GM12878 (cell line): ENCODE data around the gene UCHL5. TPM values are rescaled to one million over a fixed set of nuclear protein-coding genes. Genes with fewer than 3 reads are reported as not detected.

ENCODE experiments used
- ATAC-seq: fragments of 200-7000 bp; cut with Tn5 transposase; 3 replicates; pipeline ENCODE4 v1.9.1; 2020; ENCODE audit warnings: mild to moderate bottlenecking, moderate library complexity
- BruUV-seq: library from RNA; stranded (reverse); fragments of 400-500 nt; replicated peaks from 2 replicates; lab custom pipeline; 2021; lab: Mats Ljungman, UMichigan
- CTCF ChIA-PET: fragments of 300-600 bp; sonication (Branson Sonifier 250); formaldehyde crosslinking; extraction: SDS; loops from one replicate; lab custom pipeline; 2021; ENCODE audit warnings: inconsistent platforms; lab: Yijun Ruan, JAX
- POLR2A ChIA-PET: fragments of 350-600 bp; formaldehyde crosslinking; extraction: SDS; loops from one replicate; lab custom pipeline; 2021; ENCODE audit warnings: inconsistent platforms; lab: Charles Lee
- RAD21 ChIA-PET: fragments of 300-600 bp; sonication (Branson Sonifier 250); formaldehyde crosslinking; loops from one replicate; lab custom pipeline; 2023; ENCODE audit warnings: antibody characterized with exemption; ENCODE audit not compliant: unreplicated experiment; lab: Charles Lee
- SMC1A ChIA-PET: fragments of 300-600 bp; sonication (Branson Sonifier 250); formaldehyde crosslinking; loops from one replicate; lab custom pipeline; 2023; ENCODE audit not compliant: unreplicated experiment, uncharacterized antibody; lab: Charles Lee
- DNase-seq: peaks from one replicate; pipeline ENCODE4 v3.0.0-alpha.2; 2011; ENCODE audit warnings: low read depth, low spot score
- FAIRE-seq: peaks from 3 replicates; lab custom pipeline; 2011; peaks lifted over from hg19 to GRCh38; lab: Jason Lieb, UNC
- H2AFZ ChIP-seq: 2 replicates; pipeline ENCODE4 v1.6.0; 2011; ENCODE audit warnings: low read depth, low read length, control low read depth; ENCODE audit not compliant: control insufficient read depth
- H3K27ac ChIP-seq: 2 replicates; pipeline ENCODE4 v1.5.1; 2011; ENCODE audit warnings: control low read depth; ENCODE audit not compliant: control insufficient read depth, insufficient read depth
- H3K27me3 ChIP-seq, 2 experiments: replicated peaks in 1 of 2; 2 replicates each; pipeline versions ENCODE4 v1.6.0 to v1.6.1; 2011; ENCODE audit warnings: low read length in 1 of 2; ENCODE audit not compliant: control insufficient read depth in 2 of 2, insufficient read depth in 2 of 2
- H3K36me3 ChIP-seq, 2 experiments: 2 replicates each; pipeline ENCODE4 v1.5.1; 2011; ENCODE audit warnings: low read length in 1 of 2; ENCODE audit not compliant: control insufficient read depth in 2 of 2, insufficient read depth in 2 of 2
- H3K4me1 ChIP-seq: 2 replicates; pipeline ENCODE4 v1.6.1; 2011; ENCODE audit warnings: mild to moderate bottlenecking, low read length, moderate library complexity, mixed read lengths; ENCODE audit not compliant: control insufficient read depth, insufficient read depth
- H3K4me2 ChIP-seq: 2 replicates; pipeline ENCODE4 v1.6.0; 2011; ENCODE audit warnings: control low read depth; ENCODE audit not compliant: control insufficient read depth, insufficient read depth
- H3K4me3 ChIP-seq: fragments of 200-600 bp; sonication (generic); 2 replicates; pipeline ENCODE4 v1.5.1; 2016
- H3K79me2 ChIP-seq: 2 replicates; pipeline ENCODE4 v1.6.0; 2011; ENCODE audit warnings: low read length; ENCODE audit not compliant: control insufficient read depth, insufficient read depth
- H3K9ac ChIP-seq: 2 replicates; pipeline ENCODE4 v1.8.0; 2011; ENCODE audit warnings: low read length, control low read depth, mixed read lengths; ENCODE audit not compliant: control insufficient read depth, insufficient read depth
- H3K9me3 ChIP-seq: replicated peaks from 3 replicates; pipeline ENCODE4 v1.5.1; 2011; ENCODE audit warnings: mild to moderate bottlenecking, low read length; ENCODE audit not compliant: control insufficient read depth, insufficient read depth
- H4K20me1 ChIP-seq: 2 replicates; pipeline ENCODE4 v1.6.0; 2011; ENCODE audit not compliant: control insufficient read depth, insufficient read depth
- BACH1 ChIP-seq: fragments of 450-650 bp; IDR thresholded peaks from 2 replicates; pipeline ENCODE4 v1.6.1; 2017; ENCODE audit warnings: mild to moderate bottlenecking, borderline replicate concordance
- BHLHE40 ChIP-seq, 2 experiments: fragments of 450-650 bp in 1 of 2; IDR thresholded peaks; 2 replicates each; pipeline ENCODE4 v1.6.1; 2011 to 2017; ENCODE audit warnings: low read depth in 2 of 2, borderline replicate concordance in 1 of 2, improper control_type of control experiment in 1 of 2, low read length in 1 of 2, mild to moderate bottlenecking in 1 of 2
- EZH2 ChIP-seq: IDR thresholded peaks from 2 replicates; pipeline ENCODE4 v1.6.1; 2012; ENCODE audit warnings: low read depth, mild to moderate bottlenecking, control low read depth, inconsistent platforms, low read length, borderline replicate concordance; ENCODE audit not compliant: control insufficient read depth
- FOXM1 ChIP-seq: IDR thresholded peaks from 2 replicates; pipeline ENCODE4 v1.6.1; 2012; ENCODE audit warnings: low read depth, mild to moderate bottlenecking, inconsistent platforms, low read length, moderate library complexity
- HCFC1 ChIP-seq: fragments of 150-350 bp; IDR thresholded peaks from 2 replicates; pipeline ENCODE4 v1.6.1; 2014; ENCODE audit warnings: low read length
- IKZF1 ChIP-seq: fragments of 450-650 bp; conservative IDR thresholded peaks from 2 replicates; pipeline ENCODE4 v1.6.1; 2017; ENCODE audit warnings: antibody characterized with exemption, mild to moderate bottlenecking
- IRF4 ChIP-seq: IDR thresholded peaks from 2 replicates; pipeline ENCODE4 v1.6.1; 2011; ENCODE audit warnings: low read depth, low read length
- KDM1A ChIP-seq: fragments of 200-600 bp; sonication (generic); IDR thresholded peaks from 2 replicates; pipeline ENCODE4 v1.6.1; 2016; ENCODE audit warnings: borderline replicate concordance
- LARP7 ChIP-seq: fragments of 450-650 bp; IDR thresholded peaks from 2 replicates; pipeline ENCODE4 v1.6.1; 2017; ENCODE audit warnings: mild to moderate bottlenecking
- MXI1 ChIP-seq: fragments of 150-350 bp; IDR thresholded peaks from 2 replicates; pipeline ENCODE4 v1.6.1; 2011; ENCODE audit warnings: low read depth, mild to moderate bottlenecking, inconsistent platforms, low read length, improper control_type of control experiment
- NR2F1 ChIP-seq: fragments of 450-650 bp; conservative IDR thresholded peaks from 2 replicates; pipeline ENCODE4 v1.6.1; 2017; ENCODE audit warnings: mild to moderate bottlenecking
- POU2F2 ChIP-seq: IDR thresholded peaks from 3 replicates; pipeline ENCODE4 v1.6.1; 2011; ENCODE audit warnings: low read depth, mild to moderate bottlenecking, low read length, borderline replicate concordance
- REST ChIP-seq: IDR thresholded peaks from 2 replicates; pipeline ENCODE4 v1.6.1; 2012; ENCODE audit warnings: mild to moderate bottlenecking, low read depth, low read length
- SIX5 ChIP-seq: IDR thresholded peaks from 2 replicates; pipeline ENCODE4 v1.6.1; 2011; ENCODE audit warnings: mild to moderate bottlenecking, low read depth, low read length, moderate library complexity; ENCODE audit not compliant: severe bottlenecking
- TCF3 ChIP-seq: IDR thresholded peaks from 2 replicates; pipeline ENCODE4 v1.6.1; 2012; ENCODE audit warnings: low read depth, mild to moderate bottlenecking, low read length, borderline replicate concordance; ENCODE audit not compliant: insufficient read depth
- WGBS: methylation state at CpG from one replicate; pipeline ENCODE4 v1.1.6; 2016; ENCODE audit warnings: low lambda C conversion rate; ENCODE audit not compliant: insufficient replicate concordance, insufficient coverage; ENCODE audit errors: missing lambda C conversion rate; 5-methylcytosine and 5-hydroxymethylcytosine counted together
- in situ Hi-C: fragments of 300-500 bp; cut with MboI; formaldehyde crosslinking; loops from 9 replicates; pipeline ENCODE4 v1.14.3; 2018; ENCODE audit warnings: mixed read lengths
- intact Hi-C: fragments of 100-400 bp; cut with micrococcal nuclease; formaldehyde crosslinking; loops from one replicate; pipeline ENCODE4 v1.14.2; 2022; ENCODE audit not compliant: unreplicated experiment
- polyA plus RNA-seq, 11 experiments: library from polyadenylated mRNA; depleted of rRNA in 4 of 11; unstranded in 6 of 11; stranded (reverse) in 5 of 11; fragments of >200 nt; fragmentation: Nextera tagmentation in 4 of 11; fragmentation: Illumina TruSeq in 1 of 11; extraction: Ambion mirVana in 4 of 11; extraction: Trizol in 1 of 11; gene quantifications; 1 replicate in 1 of 11; 2 replicates in 10 of 11; pipeline versions ENCODE4 v1.2.1 to v1.2.3, GENCODE V29; 2011 to 2016; ENCODE audit warnings: inconsistent platforms in 2 of 11, missing spikeins in 2 of 11, low read depth in 1 of 11
- total RNA-seq, 4 experiments: library from RNA; depleted of rRNA in 3 of 4; stranded (reverse); fragments of >200 nt in 3 of 4; fragmentation: Illumina TruSeq in 1 of 4; extraction: Trizol in 1 of 4; gene quantifications; 2 replicates each; pipeline versions ENCODE4 v1.2.1 to v1.2.3, GENCODE V29; 2013 to 2021
- TF ChIP-seq, protein P1 (sequence below): fragments of 450-650 bp; IDR thresholded peaks from 2 replicates; pipeline ENCODE4 v1.6.1; 2017; ENCODE audit warnings: mild to moderate bottlenecking
- TF ChIP-seq, protein P2 (sequence below): fragments of 450-650 bp; IDR thresholded peaks from 2 replicates; pipeline ENCODE4 v1.6.1; 2017; ENCODE audit warnings: antibody characterized with exemption, mild to moderate bottlenecking, moderate library complexity

UCHL5 gene
- total and polyA plus RNA-seq, 10 of the 15 experiments (the other 5 are each of a cell fraction or from before 2014, with no cell fraction given), result 30.1 to 179 (median 60.1) TPM

GRCh38 chr1:193005785-193006184, 53.4 kb downstream of the UCHL5 start:
- intact Hi-C loops, result no loop called here
- 95% methylated on average over 5 of the region's 5 CpGs for WGBS
- TF ChIP-seq TCF3 (no peak), SIX5 (no peak), HCFC1 (no peak), EZH2 (no peak), BACH1 (no peak), NR2F1 (no peak), BHLHE40 (IDR thresholded peaks at IDR 0.05; ENCODE audit: borderline replicate concordance in 1 of 2, low read depth in 2 of 2, low read length in 1 of 2) (no peak), LARP7 (no peak), KDM1A (no peak), REST (no peak), IKZF1 (no peak), FOXM1 (no peak), IRF4 (no peak), MXI1 (no peak), POU2F2 (no peak)
- TF ChIP-seq, protein P1, sequence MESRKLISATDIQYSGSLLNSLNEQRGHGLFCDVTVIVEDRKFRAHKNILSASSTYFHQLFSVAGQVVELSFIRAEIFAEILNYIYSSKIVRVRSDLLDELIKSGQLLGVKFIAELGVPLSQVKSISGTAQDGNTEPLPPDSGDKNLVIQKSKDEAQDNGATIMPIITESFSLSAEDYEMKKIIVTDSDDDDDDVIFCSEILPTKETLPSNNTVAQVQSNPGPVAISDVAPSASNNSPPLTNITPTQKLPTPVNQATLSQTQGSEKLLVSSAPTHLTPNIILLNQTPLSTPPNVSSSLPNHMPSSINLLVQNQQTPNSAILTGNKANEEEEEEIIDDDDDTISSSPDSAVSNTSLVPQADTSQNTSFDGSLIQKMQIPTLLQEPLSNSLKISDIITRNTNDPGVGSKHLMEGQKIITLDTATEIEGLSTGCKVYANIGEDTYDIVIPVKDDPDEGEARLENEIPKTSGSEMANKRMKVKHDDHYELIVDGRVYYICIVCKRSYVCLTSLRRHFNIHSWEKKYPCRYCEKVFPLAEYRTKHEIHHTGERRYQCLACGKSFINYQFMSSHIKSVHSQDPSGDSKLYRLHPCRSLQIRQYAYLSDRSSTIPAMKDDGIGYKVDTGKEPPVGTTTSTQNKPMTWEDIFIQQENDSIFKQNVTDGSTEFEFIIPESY, result no peak
- TF ChIP-seq, protein P2, sequence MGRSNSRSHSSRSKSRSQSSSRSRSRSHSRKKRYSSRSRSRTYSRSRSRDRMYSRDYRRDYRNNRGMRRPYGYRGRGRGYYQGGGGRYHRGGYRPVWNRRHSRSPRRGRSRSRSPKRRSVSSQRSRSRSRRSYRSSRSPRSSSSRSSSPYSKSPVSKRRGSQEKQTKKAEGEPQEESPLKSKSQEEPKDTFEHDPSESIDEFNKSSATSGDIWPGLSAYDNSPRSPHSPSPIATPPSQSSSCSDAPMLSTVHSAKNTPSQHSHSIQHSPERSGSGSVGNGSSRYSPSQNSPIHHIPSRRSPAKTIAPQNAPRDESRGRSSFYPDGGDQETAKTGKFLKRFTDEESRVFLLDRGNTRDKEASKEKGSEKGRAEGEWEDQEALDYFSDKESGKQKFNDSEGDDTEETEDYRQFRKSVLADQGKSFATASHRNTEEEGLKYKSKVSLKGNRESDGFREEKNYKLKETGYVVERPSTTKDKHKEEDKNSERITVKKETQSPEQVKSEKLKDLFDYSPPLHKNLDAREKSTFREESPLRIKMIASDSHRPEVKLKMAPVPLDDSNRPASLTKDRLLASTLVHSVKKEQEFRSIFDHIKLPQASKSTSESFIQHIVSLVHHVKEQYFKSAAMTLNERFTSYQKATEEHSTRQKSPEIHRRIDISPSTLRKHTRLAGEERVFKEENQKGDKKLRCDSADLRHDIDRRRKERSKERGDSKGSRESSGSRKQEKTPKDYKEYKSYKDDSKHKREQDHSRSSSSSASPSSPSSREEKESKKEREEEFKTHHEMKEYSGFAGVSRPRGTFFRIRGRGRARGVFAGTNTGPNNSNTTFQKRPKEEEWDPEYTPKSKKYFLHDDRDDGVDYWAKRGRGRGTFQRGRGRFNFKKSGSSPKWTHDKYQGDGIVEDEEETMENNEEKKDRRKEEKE, result no peak

More at GRCh38 chr1:193005785-193006184, 53.4 kb downstream of the UCHL5 start:
- Histone ChIP-seq H3K4me1 (no peaks in the 10 kb centered on the region), H3K4me2 (no peak overlapping the region), H2AFZ (no peak overlapping the region), H3K79me2 (no peaks in the 10 kb centered on the region), H4K20me1 (no peaks in the 10 kb centered on the region), H3K4me3 (no peak overlapping the region), H3K36me3 (no peaks in the 10 kb centered on the region), H3K27me3 (no peaks in the 10 kb centered on the region), H3K9ac (no peak overlapping the region), H3K9me3 (no peaks in the 10 kb centered on the region; the same call in none of the 3 replicates), H3K27ac (no peak overlapping the region)
- ChIA-PET POLR2A (interaction anchor here (0.6 kb wide), 3 partner anchors 14 to 126 kb away, joined by 3 to 4 read pairs (median 3); no protein-coding TSS in a partner anchor), CTCF (interaction anchor here (1.5 to 2.2 kb wide), 2 partner anchors 11 to 14 kb away, joined by 4 to 11 read pairs; no protein-coding TSS in a partner anchor), SMC1A (interaction anchor here (1.4 kb wide), 2 partner anchors 25 to 199 kb away, joined by 3 read pairs; no protein-coding TSS in a partner anchor), RAD21 (no interaction called here)
- in situ Hi-C loops, result no loop called here
- DNase-seq, result no peak
- BruUV-seq, result no TSS peak
- ATAC-seq, result no peak
- no peak for FAIRE-seq
